Measurements from ENCODE around the gene ASPSCR1. TPM values are rescaled to one million over a fixed set of nuclear protein-coding genes. Genes with fewer than 3 reads are reported as not detected.

The ASPSCR1 gene
- total RNA-seq, 4 donors from 2014 or later: 11.7 to 24.4 (median 18.6) TPM

GRCh38 chr17:82021900-82022309, 44.5 kb downstream of the ASPSCR1 start:
- WGBS, 2 donors (ENCODE audit: low coverage in 1 of 2): 20% methylated on average over 2 of the region's 10 CpGs; no CpG with 5 or more reads in 1 of the 2 donors
- no peak for ATAC-seq
- Histone ChIP-seq H3K4me1 (peaks cover 0 to 49% (median 25%) of the 10 kb centered on the region in 3 donors), H3K36me3 (peaks cover 0 to 36% of the 10 kb centered on the region in 2 donors), H3K27ac (peak overlapping the region in 3 of 4 donors; percentile 82 to 85 (median 82)), H3K4me3 (peak overlapping the region; percentile 68 to 94), H3K27me3 (no peaks in the 10 kb centered on the region), H3K9me3 (no peaks in the 10 kb centered on the region)
- no peak for TF ChIP-seq CTCF (IDR thresholded peaks at IDR 0.05)
- TF ChIP-seq POLR2AphosphoS5 (IDR thresholded peaks at IDR 0.05): no peak
- no peak for TF ChIP-seq POLR2A (IDR thresholded peaks at IDR 0.05)
- TF ChIP-seq EP300 (IDR thresholded peaks at IDR 0.05): no peak

- ATAC-seq: no peak
- WGBS, 2 donors (ENCODE audit: low coverage in 1 of 2): 0% methylated on average over 2 of the region's 64 CpGs; no CpG with 5 or more reads in 1 of the 2 donors
- peak within 1 kb of the TSS in 3 of 4 donors; percentile 82 to 85 (median 82) for H3K27ac ChIP-seq
- no peaks in the 10 kb centered on the region for H3K27me3 ChIP-seq
- TF ChIP-seq POLR2AphosphoS5 (IDR thresholded peaks at IDR 0.05): peak; percentile 29
- TF ChIP-seq EP300 (IDR thresholded peaks at IDR 0.05): no peak
- TF ChIP-seq POLR2A (IDR thresholded peaks at IDR 0.05): peak; percentile 53 to 68
- TF ChIP-seq CTCF (IDR thresholded peaks at IDR 0.05): peak in 1 of 4 experiments; percentile 17
- H3K4me3 ChIP-seq: peak within 1 kb of the TSS; percentile 68 to 94
- peaks cover 0 to 49% (median 25%) of the 10 kb centered on the region in 3 donors for H3K4me1 ChIP-seq
- no peaks in the 10 kb centered on the region for H3K9me3 ChIP-seq
- peaks cover 0 to 36% of the 10 kb centered on the region in 2 donors for H3K36me3 ChIP-seq
Measured at GRCh38 chr17:82022310-82022980, 45.0 kb downstream of the ASPSCR1 start, which contains the start of gene CENPX. Gene CENPX (minus strand): TSS chr17:82022878. CDS start chr17:82022861, 17 bp downstream.

GRCh38 chr17:82022981-82023446, 45.6 kb downstream of the ASPSCR1 start, which contains the start of gene LRRC45:
Gene LRRC45 (plus strand): TSS chr17:82023305. CDS start chr17:82023644, 339 bp downstream.
- peak within 1 kb of the TSS in 3 of 4 donors; percentile 82 to 85 (median 82) for H3K27ac ChIP-seq
- TF ChIP-seq CTCF (IDR thresholded peaks at IDR 0.05) (no peak), POLR2AphosphoS5 (IDR thresholded peaks at IDR 0.05) (no peak), EP300 (IDR thresholded peaks at IDR 0.05) (no peak), POLR2A (IDR thresholded peaks at IDR 0.05) (no peak)
- no CpG with 5 or more reads among the region's 42 CpGs for WGBS, 2 donors (ENCODE audit: low coverage in 1 of 2)
- no peaks in the 10 kb centered on the region for H3K27me3 ChIP-seq
- H3K4me1 ChIP-seq: peaks cover 0 to 49% (median 25%) of the 10 kb centered on the region in 3 donors
- H3K4me3 ChIP-seq: peak within 1 kb of the TSS; percentile 68 to 94
- H3K36me3 ChIP-seq: peaks cover 0 to 36% of the 10 kb centered on the region in 2 donors
- peak; percentile 97 for ATAC-seq
- H3K9me3 ChIP-seq: no peaks in the 10 kb centered on the region

- Histone ChIP-seq H3K9me3 (no peaks in the 10 kb centered on the region), H3K27ac (peak overlapping the region in 3 of 4 donors; percentile 57 to 70 (median 63)), H3K4me1 (peaks cover 0 to 49% (median 25%) of the 10 kb centered on the region in 3 donors), H3K36me3 (peaks cover 0 to 36% of the 10 kb centered on the region in 2 donors), H3K4me3 (peak overlapping the region; percentile 66 to 94), H3K27me3 (no peaks in the 10 kb centered on the region)
- ATAC-seq: peak; percentile 0
- no peak for TF ChIP-seq POLR2AphosphoS5 (IDR thresholded peaks at IDR 0.05)
- no peak for TF ChIP-seq EP300 (IDR thresholded peaks at IDR 0.05)
- TF ChIP-seq CTCF (IDR thresholded peaks at IDR 0.05): no peak
- no peak for TF ChIP-seq POLR2A (IDR thresholded peaks at IDR 0.05)
- WGBS, 2 donors (ENCODE audit: low coverage in 1 of 2): 13% methylated on average over 5 of the region's 55 CpGs; no CpG with 5 or more reads in 1 of the 2 donors
Measured at GRCh38 chr17:82023447-82024241, 46.2 kb downstream of the ASPSCR1 start.

Measured in gastroesophageal sphincter (tissue), 4 donors.